Rectal smooth muscle tissue (tissue), 1 donor: Measurements from ENCODE around the gene EN2.

Experiments
- H3K27ac ChIP-seq: one replicate; pipeline ENCODE4 v1.7.0; 2013; ENCODE audit warnings: low read depth, low read length, inconsistent platforms
- H3K27me3 ChIP-seq: one replicate; pipeline ENCODE4 v1.7.0; 2013; ENCODE audit warnings: low read length; ENCODE audit not compliant: control insufficient read depth, insufficient read depth
- H3K36me3 ChIP-seq: one replicate; pipeline ENCODE4 v1.7.0; 2013; ENCODE audit warnings: low read length; ENCODE audit not compliant: control insufficient read depth, insufficient read depth
- H3K4me1 ChIP-seq: one replicate; pipeline ENCODE4 v1.7.0; 2013; ENCODE audit warnings: low read length; ENCODE audit not compliant: control insufficient read depth, insufficient read depth
- H3K4me3 ChIP-seq: one replicate; pipeline ENCODE4 v1.7.0; 2013; ENCODE audit warnings: low read length
- H3K9ac ChIP-seq: one replicate; pipeline ENCODE4 v1.7.0; 2013; ENCODE audit warnings: low read length

EN2 gene

DNA sequence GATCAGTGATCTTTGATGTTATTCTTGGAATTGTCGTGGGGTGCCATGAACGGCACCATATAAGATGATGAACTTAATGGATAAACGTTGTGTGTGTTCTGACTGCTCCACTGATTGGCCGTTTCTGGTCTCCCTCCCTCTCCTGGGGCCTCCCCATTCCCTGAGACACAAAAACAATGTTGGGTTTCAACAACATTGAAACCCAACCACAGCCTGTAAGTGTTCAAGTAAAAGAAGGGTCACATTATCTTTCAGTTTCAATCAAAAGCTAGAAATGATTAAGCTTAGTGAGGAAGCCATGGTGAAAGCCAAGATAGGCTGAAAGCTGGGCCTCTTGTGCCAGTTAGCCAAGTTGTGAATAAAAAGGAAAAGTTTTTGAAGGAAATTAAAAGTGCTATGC lies 19.5 kb downstream of the EN2 start:
- Histone ChIP-seq H3K27ac (no peak overlapping the region), H3K27me3 (peaks cover 12% of the 10 kb centered on the region), H3K4me1 (no peaks in the 10 kb centered on the region), H3K36me3 (no peaks in the 10 kb centered on the region), H3K4me3 (no peak overlapping the region), H3K9ac (no peak overlapping the region)

DNA sequence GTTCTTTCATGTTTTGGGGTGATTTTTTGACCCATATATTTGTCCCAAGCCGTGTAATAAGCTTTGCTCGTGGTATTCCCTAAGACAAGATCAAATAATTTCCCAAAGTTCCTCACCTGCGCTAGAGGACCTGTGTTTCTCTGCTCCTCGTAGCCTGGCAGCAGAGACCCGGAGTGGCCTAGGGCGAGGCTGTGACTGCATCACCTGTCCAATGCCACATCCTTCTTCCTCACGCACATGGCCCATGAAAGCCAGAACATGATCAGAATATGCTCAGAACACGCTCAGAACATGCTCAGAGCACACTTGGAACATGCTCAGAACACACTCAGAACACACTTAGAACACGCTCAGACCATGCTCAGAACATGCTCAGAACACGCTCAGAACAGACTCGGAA lies 23.8 kb downstream of the EN2 start:
- Histone ChIP-seq H3K9ac (no peak overlapping the region), H3K36me3 (no peaks in the 10 kb centered on the region), H3K4me3 (no peak overlapping the region), H3K27me3 (peaks cover 14% of the 10 kb centered on the region), H3K4me1 (no peaks in the 10 kb centered on the region), H3K27ac (no peak overlapping the region)

DNA sequence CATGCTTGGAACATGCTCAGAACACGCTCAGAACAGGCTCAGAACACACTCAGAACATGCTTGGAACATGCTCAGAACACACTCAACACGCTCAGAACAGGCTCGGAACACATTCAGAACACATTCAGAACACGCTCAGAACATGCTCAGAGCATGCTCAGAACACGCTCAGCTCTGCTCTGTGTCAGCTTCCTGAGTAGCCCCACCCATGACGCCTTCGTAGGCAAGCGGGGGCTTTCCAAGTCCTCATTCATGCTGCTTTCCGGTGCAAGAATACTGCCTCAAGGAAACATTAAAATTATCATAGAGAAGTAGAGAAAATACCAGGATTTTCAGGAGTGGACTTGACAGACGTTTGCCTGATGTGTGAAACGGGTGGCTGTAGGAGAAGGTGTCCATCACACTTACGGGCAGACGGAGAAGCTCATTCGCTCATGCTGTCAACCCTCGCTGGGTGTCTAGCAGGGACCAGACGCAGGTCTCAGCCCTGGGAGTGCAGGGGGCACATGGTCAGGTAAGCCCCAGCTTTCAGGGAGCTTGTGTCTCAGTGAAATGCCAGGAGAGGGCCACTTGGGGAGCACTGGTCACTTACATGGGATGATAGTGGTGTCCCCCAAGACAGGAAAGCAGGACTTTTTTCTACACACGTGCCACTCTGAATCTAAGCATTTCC lies 24.7 kb downstream of the EN2 start:
- H3K4me1 ChIP-seq, result no peaks in the 10 kb centered on the region
- no peak overlapping the region for H3K27ac ChIP-seq
- no peak overlapping the region for H3K9ac ChIP-seq
- H3K36me3 ChIP-seq, result no peaks in the 10 kb centered on the region
- no peak overlapping the region for H3K4me3 ChIP-seq
- peaks cover 14% of the 10 kb centered on the region for H3K27me3 ChIP-seq

GRCh38 chr7:155483245-155483644 lies 25.3 kb downstream of the EN2 start:
- no peaks in the 10 kb centered on the region for H3K4me1 ChIP-seq
- no peak overlapping the region for H3K27ac ChIP-seq
- no peaks in the 10 kb centered on the region for H3K36me3 ChIP-seq
- H3K4me3 ChIP-seq, result no peak overlapping the region
- H3K27me3 ChIP-seq, result peaks cover 18% of the 10 kb centered on the region
- no peak overlapping the region for H3K9ac ChIP-seq

DNA sequence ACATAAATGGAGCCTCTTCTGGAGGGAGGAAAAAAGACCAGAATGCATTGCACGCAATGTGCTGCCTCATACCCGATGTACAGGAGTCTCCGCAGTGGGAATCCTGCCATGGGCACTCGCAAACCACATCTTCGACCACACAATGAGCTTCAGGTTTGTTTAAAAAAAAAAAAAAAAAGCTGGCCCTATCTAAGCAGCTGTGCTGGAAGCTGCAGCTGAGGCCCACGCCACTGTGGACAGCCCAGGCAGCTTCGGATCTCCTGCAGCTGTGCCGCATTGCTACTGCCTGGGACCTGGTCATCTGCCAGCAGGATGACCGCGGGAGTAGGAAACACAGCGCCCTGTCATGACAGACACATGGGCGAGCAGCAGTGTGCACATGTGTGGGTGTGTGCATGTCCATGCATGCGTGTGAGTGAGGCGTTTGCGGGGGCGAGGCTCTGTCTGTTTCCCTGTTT lies 26.0 kb downstream of the EN2 start:
- no peaks in the 10 kb centered on the region for H3K4me1 ChIP-seq
- peaks cover 21% of the 10 kb centered on the region for H3K27me3 ChIP-seq
- H3K4me3 ChIP-seq, result no peak overlapping the region
- no peaks in the 10 kb centered on the region for H3K36me3 ChIP-seq
- H3K27ac ChIP-seq, result no peak overlapping the region
- H3K9ac ChIP-seq, result no peak overlapping the region

DNA sequence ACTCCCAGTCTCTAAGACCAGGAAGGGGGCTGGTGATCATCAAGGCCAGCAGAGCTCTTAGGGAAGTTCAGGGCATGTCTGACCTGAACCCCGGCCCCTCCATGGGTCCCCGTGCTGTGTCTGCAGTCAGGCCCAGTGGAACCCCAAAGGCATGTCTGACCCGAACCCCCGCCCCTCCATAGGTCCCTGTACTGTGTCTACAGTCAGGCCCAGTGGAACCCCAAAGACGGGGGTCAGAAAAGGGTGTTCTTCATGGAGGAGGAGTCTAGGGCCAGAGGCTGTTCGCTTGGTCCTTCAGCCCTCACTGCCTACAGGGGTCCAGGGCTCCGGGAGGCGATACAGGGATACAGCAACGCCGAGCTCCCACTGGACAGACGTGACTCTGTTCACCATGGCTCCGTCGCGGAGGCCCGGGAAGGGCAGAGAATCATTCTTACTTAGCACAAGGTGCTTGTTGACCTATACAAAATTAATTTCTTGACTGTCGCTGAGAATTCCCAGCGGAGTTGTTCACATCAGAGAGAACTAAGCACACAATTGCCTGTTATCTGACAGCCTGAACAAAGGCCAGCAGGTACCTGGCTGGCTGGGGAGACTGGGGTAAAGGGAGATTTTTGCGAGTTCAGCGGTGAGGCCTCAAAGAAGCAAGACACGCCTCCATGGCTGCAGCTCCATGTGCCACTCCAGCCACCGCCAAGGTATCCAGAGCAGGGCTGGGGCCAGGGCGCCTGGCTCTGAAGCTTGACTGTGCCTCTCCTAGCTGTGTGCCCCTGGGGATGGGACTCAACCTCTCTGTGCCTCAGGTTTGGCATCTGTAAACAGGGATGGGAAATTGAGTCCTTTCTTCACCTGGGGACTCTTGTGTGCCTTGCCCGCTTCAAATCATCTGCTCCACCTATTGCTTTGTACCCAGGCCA lies 26.8 kb downstream of the EN2 start:
- Histone ChIP-seq H3K9ac (no peak overlapping the region), H3K27me3 (peaks cover 21% of the 10 kb centered on the region)

GRCh38 chr7:155486783-155487508 lies 29.0 kb downstream of the EN2 start:
- peaks cover 21% of the 10 kb centered on the region for H3K27me3 ChIP-seq

More for the DNA sequence above, 26.8 kb downstream of the EN2 start:
- no peak overlapping the region for H3K4me3 ChIP-seq
- H3K4me1 ChIP-seq, result no peaks in the 10 kb centered on the region
- no peak overlapping the region for H3K27ac ChIP-seq
- H3K36me3 ChIP-seq, result no peaks in the 10 kb centered on the region

GRCh38 chr7:155487509-155488482 lies 29.9 kb downstream of the EN2 start:
- H3K36me3 ChIP-seq, result no peaks in the 10 kb centered on the region
- no peak overlapping the region for H3K27ac ChIP-seq
- H3K4me3 ChIP-seq, result no peak overlapping the region
- H3K27me3 ChIP-seq, result peaks cover 19% of the 10 kb centered on the region
- no peak overlapping the region for H3K9ac ChIP-seq
- no peaks in the 10 kb centered on the region for H3K4me1 ChIP-seq

More at GRCh38 chr7:155486783-155487508, 29.0 kb downstream of the EN2 start:
- H3K4me1 ChIP-seq, result no peaks in the 10 kb centered on the region
- no peaks in the 10 kb centered on the region for H3K36me3 ChIP-seq
- no peak overlapping the region for H3K27ac ChIP-seq
- H3K9ac ChIP-seq, result no peak overlapping the region
- no peak overlapping the region for H3K4me3 ChIP-seq

DNA sequence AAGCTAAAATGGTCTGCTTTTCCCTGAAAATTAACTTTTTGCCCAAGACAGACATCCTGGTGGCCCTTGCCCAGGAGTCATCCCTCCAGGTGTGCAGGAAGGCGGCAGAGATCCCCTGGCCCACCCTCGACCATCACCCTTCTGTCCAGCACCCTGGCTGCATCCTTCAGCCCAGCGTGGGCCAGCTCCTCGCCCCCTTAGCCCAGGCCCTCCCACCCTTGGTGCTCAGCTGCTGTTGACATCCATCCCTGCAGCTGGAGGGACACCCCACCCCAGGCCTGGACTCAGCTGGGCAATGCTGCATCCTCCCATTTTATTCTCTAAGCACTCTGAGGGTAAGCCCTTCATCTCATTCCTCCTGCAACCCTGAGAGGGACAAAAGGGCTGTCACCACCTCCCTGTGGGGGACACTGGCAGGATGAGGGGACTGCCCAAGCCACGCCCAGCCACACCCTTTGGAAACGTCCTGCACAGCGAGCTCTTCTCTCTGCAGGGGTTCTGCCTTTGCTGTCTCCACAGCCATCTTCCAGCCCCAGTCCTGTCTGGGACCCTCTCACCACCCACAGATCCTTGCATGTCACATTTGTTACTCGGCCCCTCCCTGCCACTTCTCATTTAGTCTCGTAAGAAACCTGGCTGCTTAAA lies 30.7 kb downstream of the EN2 start:
- Histone ChIP-seq H3K4me1 (no peaks in the 10 kb centered on the region), H3K27me3 (peaks cover 16% of the 10 kb centered on the region), H3K9ac (no peak overlapping the region), H3K36me3 (no peaks in the 10 kb centered on the region), H3K4me3 (no peak overlapping the region), H3K27ac (no peak overlapping the region)

DNA sequence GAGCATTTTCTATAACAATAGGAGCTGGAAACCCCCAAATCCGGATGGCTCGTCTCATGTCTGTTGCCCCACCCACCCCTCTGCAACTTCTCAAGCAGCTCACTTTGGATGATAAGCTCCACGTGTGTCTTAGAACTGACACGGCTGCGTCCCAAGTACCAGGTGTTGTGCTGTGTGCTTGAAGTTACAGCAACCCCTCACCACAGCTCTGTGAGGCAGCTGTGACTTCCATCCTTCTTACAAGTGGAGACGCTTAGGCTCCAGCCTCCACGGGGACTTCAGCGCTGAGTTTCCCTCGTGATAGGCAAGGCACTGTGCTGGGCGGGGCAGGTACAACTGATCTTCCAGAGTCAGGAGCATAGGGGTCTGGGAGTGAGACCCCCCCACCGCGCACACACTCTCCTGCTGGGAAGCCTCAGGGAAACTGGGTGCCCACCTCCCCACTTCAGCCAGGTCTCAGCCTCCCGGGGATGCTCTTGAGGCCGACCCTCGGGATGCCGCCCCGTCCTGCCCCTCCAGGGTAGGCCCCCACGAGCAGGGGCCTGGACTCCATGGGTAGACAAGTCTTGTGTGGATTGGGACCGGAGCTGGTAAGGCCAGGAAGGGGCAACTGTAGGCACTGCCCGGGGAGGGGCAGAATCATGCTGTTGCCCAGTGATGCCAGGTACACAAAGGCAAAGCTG lies 31.4 kb downstream of the EN2 start:
- Histone ChIP-seq H3K36me3 (no peaks in the 10 kb centered on the region), H3K4me3 (no peak overlapping the region), H3K27me3 (peaks cover 12% of the 10 kb centered on the region), H3K4me1 (no peaks in the 10 kb centered on the region), H3K9ac (no peak overlapping the region), H3K27ac (no peak overlapping the region)
